ENCODE results near the gene CD164. TPM values are rescaled to one million over a fixed set of nuclear protein-coding genes. Genes with fewer than 3 reads are reported as not detected.

Gene CD164
- total RNA-seq, 4 donors from 2014 or later, result 64.0 to 314 (median 182) TPM

DNA sequence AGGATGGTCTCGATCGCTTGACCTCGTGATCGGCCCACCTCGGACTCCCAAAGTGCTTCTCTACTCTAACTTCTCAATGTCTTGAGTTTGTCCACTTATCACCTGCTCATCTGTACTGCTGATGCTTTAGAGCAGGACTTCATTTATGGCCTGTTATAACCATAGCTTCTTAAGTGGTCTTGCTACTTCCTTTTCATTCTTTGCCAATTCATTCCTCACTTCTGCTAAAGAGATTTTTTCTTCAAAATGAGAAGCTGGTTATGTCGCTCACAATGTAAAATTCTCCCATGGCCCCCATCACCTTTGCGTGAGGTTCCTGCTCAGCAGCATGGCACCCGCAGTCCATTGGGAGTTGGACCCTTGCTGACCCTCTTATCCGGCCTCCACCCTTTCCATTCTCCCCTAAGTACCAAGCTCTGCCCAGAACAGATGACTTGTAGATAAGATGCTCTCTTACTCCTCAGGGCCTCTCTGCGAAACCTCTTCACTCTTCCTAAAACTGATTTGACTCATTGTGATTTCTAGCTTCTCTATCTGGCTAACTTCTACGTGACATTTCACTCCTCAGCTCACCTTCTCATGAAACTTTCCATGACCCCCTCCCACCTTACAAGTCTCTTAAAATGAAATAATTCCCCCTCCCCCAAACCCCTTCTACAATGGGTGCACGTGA is 13.9 kb upstream of the CD164 start:
- intact Hi-C loops (cut with DNase I; ENCODE audit: low total_unique reads), result loop anchor here (10.0 kb wide), 1 partner anchor 211 kb away; no protein-coding TSS in a partner anchor
- no peak overlapping the region for H3K4me3 ChIP-seq

DNA sequence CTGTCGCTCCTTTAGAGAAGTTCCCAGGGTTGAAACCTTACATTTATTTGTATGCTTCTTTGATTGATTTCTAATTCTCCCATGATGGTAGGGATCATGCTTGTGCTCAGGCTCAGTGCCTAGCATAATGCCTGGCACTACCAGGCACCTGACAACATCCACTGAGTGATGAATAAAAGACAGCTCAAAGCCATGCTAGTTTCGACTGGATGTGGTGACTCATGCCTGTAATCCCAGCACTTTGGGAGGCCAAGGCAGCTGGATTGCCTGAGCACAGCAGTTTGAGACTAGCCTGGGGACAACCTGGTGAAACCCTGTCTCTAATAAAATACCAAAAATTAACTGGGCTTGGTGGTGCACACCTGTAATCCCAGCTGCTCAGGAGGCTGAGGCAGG is 11.6 kb upstream of the CD164 start:
- TF ChIP-seq, protein P1, sequence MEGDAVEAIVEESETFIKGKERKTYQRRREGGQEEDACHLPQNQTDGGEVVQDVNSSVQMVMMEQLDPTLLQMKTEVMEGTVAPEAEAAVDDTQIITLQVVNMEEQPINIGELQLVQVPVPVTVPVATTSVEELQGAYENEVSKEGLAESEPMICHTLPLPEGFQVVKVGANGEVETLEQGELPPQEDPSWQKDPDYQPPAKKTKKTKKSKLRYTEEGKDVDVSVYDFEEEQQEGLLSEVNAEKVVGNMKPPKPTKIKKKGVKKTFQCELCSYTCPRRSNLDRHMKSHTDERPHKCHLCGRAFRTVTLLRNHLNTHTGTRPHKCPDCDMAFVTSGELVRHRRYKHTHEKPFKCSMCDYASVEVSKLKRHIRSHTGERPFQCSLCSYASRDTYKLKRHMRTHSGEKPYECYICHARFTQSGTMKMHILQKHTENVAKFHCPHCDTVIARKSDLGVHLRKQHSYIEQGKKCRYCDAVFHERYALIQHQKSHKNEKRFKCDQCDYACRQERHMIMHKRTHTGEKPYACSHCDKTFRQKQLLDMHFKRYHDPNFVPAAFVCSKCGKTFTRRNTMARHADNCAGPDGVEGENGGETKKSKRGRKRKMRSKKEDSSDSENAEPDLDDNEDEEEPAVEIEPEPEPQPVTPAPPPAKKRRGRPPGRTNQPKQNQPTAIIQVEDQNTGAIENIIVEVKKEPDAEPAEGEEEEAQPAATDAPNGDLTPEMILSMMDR (IDR thresholded peaks at IDR 0.05), result no peak
- no peak for TF ChIP-seq POLR2A (IDR thresholded peaks at IDR 0.05)
- no peaks in the 10 kb centered on the region for H3K4me1 ChIP-seq
- no peaks in the 10 kb centered on the region for H3K9me3 ChIP-seq
- no peak overlapping the region for H3K4me3 ChIP-seq
- H3K36me3 ChIP-seq, result no peaks in the 10 kb centered on the region
- no peak for DNase-seq
- no peaks in the 10 kb centered on the region for H3K27me3 ChIP-seq
- intact Hi-C loops (cut with DNase I; ENCODE audit: low total_unique reads), result loop anchor here (10.0 kb wide), 1 partner anchor 209 kb away; no protein-coding TSS in a partner anchor
- no peak overlapping the region for H3K27ac ChIP-seq

More for the DNA sequence above, 13.9 kb upstream of the CD164 start:
- Histone ChIP-seq H3K9me3 (no peaks in the 10 kb centered on the region), H3K27me3 (no peaks in the 10 kb centered on the region), H3K27ac (no peak overlapping the region), H3K4me1 (no peaks in the 10 kb centered on the region), H3K36me3 (no peaks in the 10 kb centered on the region)
- no peak for DNase-seq
- no peak for TF ChIP-seq POLR2A (IDR thresholded peaks at IDR 0.05)
- TF ChIP-seq, protein P1 (IDR thresholded peaks at IDR 0.05), result no peak

DNA sequence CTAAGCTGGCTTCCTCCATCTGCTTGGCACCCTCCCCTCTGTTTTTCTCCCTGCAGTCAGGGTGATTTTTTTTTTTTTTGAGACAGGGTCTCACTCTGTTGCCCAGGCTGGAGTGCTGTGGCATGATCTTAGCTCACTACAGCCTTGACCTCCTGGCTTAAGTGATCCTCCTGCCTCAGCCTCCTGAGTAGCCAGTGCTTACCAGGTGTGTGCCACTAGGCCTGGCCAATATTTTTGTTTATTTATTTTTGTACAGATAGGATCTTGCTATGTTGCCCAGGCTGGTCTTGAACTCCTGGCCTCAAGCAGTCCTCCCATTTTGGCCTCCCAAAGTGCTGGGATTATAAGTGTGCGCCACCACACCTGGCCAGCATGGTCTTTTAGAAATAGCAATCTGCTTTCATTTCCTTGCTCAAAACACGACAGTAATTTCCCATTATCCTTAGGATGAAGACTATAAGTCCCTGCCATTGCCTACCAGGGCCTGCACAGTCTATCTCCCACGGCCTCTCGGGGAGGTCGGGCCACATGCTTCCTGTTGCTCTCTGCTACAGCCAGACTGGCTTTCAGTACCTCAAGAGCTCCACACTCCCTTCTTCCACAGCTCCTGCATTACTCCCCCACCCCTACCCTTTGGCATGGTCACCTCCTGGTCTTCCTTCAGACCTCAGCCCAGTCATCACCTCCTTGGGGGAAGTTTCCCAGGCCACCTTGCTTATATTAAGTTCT is 11.1 kb upstream of the CD164 start:
- intact Hi-C loops (cut with DNase I; ENCODE audit: low total_unique reads), result loop anchor here (10.0 kb wide), 1 partner anchor 209 kb away; no protein-coding TSS in a partner anchor
- no peaks in the 10 kb centered on the region for H3K36me3 ChIP-seq
- H3K27me3 ChIP-seq, result no peaks in the 10 kb centered on the region
- H3K4me1 ChIP-seq, result no peaks in the 10 kb centered on the region
- H3K27ac ChIP-seq, result no peak overlapping the region
- no peak overlapping the region for H3K4me3 ChIP-seq
- no peaks in the 10 kb centered on the region for H3K9me3 ChIP-seq
- TF ChIP-seq, protein P1 (IDR thresholded peaks at IDR 0.05), result no peak
- TF ChIP-seq POLR2A (IDR thresholded peaks at IDR 0.05), result no peak
- DNase-seq, result no peak

DNA sequence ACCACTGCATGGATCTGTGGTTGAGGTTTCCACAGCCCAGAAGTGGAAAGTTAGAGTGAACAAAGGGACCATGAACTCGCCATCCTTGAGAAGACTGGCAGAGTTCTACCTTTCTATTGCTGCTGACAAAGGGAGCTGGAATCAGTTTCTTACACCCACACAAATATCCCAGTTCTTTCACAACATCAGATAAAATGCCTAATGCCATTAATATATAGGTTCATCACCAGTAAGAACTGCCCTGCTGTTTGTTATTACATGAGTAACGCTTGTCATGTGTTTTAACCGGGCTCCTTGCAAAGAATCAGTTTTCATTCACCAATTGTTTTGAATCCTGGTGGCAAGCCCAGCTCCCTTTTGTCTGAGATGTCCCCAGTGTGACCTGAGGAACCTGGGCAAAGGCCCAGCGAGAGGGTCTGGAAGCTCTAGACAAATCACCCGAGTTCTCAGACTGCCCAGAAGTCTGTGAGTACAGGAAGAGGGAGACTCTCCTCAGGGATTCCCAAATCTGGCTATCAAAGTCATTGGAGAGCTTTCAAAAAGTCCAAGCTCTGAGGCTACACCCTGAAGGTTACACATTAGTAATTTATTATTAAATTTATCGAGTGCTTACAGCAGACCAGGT is 7.5 kb upstream of the CD164 start:
- no peaks in the 10 kb centered on the region for H3K36me3 ChIP-seq
- no peaks in the 10 kb centered on the region for H3K9me3 ChIP-seq
- intact Hi-C loops (cut with DNase I; ENCODE audit: low total_unique reads), result loop anchor here (10.0 kb wide), 2 partner anchors 65 to 205 kb away; partner anchors contain the start of gene MICAL1
- no peak overlapping the region for H3K4me3 ChIP-seq
- no peak for DNase-seq
- H3K4me1 ChIP-seq, result no peaks in the 10 kb centered on the region
- H3K27me3 ChIP-seq, result no peaks in the 10 kb centered on the region
- no peak overlapping the region for H3K27ac ChIP-seq
- TF ChIP-seq, protein P1 (IDR thresholded peaks at IDR 0.05), result no peak
- TF ChIP-seq POLR2A (IDR thresholded peaks at IDR 0.05), result no peak
